ENCODE results near the gene TEAD4.
A peak's percentile ranks its signal among the peaks of the same experiment; 100 is the strongest.
"Not testable (repeated sequence)": the region's sequence is repeated elsewhere in the genome, so short reads cannot be mapped to it uniquely, and the experiment has no call there.

The TEAD4 gene

GRCh38 chr12:3054374-3054773 lies 95.2 kb downstream of the TEAD4 start:
- no peak for DNase-seq

DNA sequence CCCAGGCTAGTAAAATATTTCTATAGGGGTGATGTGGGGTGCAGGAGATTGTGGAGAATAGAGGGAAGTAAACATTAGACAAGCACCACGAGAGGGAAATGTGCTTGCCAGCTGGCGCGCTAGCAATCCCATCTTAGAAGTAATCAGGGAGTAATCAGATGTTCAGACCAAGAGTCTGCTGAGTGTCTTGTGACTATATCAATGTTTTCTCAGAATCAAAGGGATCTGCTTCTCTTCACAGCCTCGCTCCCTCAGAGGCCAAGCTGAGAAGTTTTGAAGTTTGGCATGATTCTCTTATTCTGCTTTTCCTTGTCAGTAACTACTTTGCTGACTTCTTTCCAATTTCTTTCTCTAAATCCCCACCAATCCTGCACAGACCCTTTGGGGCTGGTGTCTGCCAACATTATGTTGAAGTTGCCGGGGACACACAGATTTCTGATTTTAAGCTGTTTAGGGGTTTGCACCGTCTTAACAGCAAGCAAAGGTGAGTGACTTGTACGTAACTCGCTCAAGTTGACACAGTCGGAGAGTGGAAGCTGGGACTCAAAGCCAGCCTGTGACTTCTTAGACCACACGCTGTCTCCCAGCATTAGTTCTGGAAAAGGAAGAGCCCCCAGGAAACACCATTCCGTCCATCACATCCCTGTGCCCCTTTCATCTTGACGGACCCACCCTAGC lies 96.0 kb downstream of the TEAD4 start:
- no peak for DNase-seq

GRCh38 chr12:3055704-3056467 lies 96.7 kb downstream of the TEAD4 start:
- no peak for DNase-seq

GRCh38 chr12:3061059-3061458 lies 101.9 kb downstream of the TEAD4 start:
- DNase-seq, result no peak

DNA sequence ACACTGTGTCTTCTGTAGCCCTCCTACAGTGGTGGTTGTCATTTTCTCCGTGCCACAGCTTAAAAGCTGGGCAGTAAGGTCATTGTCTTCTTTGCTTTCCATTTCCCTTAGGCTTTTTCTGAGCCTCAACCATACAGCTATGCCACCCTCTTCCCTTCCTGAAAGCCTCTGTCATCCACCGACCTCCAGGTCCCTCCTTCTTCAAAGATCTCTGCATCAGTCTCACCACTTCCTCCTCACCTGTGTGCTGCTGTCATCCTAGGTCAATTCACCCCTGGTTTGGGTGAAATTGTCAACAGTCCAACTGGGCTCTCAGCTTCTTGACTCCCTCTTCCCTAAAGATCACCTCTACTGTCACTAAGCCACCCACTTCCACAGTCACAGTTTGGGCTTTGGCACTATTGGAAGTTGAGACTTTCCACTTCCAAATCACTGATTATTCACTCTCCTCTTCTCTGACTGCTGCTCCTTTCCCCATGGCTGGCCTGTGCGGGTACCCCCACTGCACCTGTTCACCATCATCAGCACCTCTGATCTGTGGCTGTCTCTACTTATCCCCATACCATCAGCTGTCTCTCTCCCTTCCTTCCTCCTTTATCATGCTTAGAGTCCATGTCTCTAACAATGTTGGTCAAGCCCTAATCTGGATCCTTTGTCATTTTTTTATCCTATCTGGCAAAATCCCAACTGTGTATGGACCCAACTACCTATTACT lies 102.5 kb downstream of the TEAD4 start:
- no peak for DNase-seq

GRCh38 chr12:3065300-3065699 lies 106.1 kb downstream of the TEAD4 start:
- no peak for DNase-seq

- not testable (repeated sequence) for DNase-seq
These were observed 106.6 kb downstream of the TEAD4 start for GRCh38 chr12:3065846-3066245.

- no peak for DNase-seq
These were observed 110.5 kb downstream of the TEAD4 start for GRCh38 chr12:3069714-3070113.

DNA sequence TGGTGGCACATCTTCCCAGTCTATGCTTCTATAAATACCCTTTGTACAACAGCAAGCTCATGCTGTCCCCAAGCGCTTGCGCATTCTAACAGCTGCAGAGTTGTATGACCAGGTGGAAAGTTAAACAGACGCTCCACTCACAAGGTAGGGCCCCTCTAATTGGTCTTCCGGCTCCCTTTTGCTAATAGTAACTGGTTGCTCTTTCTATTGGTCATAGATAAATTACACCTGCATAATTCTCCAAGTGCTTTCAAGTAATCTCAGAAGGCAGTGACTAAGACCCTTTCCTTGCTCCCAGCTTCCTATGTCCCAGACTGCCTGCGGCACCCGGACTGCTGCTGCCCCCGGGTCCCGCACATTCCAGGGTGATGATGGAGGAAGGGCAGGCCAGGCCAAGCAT lies 111.9 kb downstream of the TEAD4 start:
- DNase-seq, result no peak

GRCh38 chr12:3071710-3072109 lies 112.5 kb downstream of the TEAD4 start:
- DNase-seq, result no peak

DNA sequence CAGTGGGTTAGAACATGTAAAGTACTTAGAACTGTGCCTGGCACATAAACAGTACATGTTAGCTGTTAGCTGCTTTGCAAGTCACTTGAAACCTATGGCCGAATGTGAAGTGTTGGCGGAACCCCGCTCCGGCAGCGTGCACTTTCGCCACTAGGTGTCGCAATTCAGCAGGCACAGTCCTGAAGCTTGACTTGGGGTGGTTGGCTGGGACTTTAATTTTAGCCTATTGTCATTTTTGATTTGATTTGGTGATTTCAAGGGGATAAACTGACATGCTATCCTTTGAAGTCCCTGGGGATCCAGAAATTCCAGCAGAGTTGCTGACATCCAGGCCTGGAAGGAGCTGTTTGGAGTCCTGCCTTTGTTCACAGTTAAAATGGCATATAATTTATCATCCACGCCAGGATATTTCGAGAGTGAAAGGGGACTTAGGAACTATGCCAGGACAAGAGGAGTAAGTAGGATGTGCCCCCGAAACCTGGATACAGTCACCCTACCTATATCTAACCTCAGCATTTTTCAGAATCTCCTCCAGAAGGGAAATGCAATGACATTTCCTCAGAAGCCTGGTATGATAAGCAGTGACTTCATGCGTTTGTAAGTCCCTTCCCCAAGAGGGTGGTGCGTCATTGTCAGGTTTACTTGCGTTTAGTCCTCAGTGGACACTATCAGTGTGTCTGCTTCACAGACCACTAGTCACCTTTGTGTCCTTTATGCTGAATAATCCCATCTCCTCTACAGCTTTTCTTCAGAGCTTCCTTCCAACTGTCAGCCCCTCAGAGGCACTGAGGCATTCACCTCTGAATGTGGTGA lies 114.4 kb downstream of the TEAD4 start:
- peak; percentile 50 for DNase-seq

GRCh38 chr12:3075315-3075714 lies 116.1 kb downstream of the TEAD4 start:
- no peak for DNase-seq

GRCh38 chr12:3076730-3077571 lies 117.8 kb downstream of the TEAD4 start, which contains the start of gene TSPAN9:
TSS of gene TSPAN9 (plus strand) at chr12:3077379. CDS start at chr12:3201194, 123,815 bp downstream.
- DNase-seq, result peak; percentile 41

- DNase-seq, result no peak
These were observed 118.4 kb downstream of the TEAD4 start for GRCh38 chr12:3077572-3078081.

DNA sequence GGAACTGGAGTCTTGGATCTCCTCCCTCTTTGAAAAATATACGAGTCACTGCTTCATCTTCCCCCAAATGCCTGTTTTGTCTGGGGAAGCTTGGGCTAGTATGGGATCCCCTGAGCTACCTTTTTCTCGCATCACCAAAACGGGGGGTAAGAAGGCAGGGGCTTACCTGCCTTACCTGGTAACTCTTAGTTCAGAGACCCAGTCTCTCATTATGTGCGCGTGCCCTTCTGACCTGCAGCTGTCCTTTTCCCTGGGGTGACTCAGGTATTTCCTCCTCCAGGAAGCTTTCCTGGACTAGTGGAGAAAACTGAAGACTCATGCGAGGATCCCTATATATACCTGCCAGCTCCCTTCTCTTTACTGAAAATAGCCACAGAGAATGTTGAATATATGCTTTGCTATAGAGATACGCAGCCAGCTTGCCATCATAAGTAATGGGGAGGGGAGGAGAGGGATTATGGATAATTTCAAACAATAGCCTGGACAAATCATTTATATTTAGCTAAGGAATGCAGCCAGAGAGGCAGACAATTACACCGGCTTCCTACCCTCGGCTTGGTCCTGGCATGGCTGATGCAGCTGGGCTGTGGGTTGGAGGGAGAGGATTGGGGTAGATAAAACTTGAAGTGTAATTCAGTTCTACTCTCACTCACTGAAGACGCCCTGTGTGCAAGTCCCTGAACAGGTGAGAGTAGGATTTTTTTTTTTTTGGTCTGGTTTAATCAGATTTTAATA lies 119.1 kb downstream of the TEAD4 start:
- no peak for DNase-seq

DNA sequence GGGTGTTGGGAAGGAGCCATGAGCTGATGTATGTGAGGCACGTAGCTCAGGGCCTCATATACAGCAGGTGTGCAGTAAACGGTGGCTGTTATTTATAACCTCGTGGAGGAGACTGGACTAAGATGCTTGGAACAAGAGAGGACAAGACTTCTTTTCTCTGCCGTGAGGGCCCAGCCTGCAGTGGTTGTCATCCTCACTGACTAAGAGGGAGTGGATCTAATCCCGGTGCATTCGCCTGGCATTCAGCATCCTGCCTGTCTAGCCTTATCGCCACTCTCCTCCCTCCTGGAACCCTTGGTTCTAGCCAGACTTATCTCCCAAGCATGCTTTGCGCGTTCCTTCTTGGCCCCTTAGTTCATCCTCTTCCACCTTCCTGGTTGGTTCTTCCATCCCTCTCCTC lies 121.9 kb downstream of the TEAD4 start:
- DNase-seq, result no peak

GRCh38 chr12:3081886-3082285 lies 122.7 kb downstream of the TEAD4 start:
- DNase-seq, result no peak

DNA sequence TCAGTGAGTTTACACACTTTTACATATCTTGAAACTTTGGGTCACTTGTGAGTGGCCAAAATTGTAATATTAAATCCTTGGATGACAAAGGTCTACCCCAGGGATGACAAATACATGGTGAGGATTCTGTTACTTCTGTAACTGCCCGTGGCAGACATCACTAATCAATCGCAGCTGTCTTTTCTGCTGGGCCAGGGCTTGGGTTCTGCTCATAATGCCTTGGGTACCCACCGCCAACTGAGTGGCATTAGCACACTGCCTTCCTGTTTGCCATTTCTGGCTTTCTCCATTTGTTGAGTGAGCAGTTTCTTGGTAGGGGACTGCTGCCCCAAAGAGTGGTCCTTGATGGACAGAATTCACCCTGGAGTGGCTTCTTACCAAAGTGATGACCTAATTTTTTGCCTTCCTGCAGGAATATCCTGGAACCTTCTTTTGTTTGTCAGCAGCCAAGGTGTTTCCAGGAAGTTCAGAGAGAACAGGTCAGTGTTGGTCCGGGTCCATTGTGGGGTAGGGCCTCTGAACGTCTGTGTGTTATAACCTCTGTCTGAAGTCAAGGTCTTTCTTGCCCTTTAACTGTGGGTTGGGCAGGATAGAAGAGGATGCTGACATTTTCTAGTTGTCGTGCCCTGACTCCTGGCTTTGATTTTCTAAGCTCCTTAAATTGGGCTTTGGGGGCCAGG lies 124.2 kb downstream of the TEAD4 start:
- no peak for DNase-seq

DNA sequence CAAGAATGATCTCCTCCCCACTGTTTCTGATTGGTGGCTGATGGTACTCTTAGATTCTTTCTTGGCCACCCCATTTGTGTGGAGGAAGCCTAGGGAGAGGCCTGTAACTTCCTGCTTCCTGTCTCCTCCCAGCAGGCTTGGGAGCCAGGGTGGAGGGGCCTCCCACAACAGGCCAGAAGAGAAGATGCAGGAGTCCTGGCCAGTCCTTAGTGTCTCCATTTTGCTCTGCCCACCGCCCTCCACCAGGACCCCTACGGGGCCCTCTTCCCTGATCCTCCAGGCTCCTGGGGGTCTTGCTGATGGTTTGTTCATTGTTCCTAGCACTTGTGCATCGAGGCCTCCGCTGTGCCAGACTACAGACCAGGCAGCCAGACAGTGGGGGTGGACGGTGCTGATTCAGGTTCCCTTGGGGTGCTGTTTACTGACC lies 124.7 kb downstream of the TEAD4 start:
- no peak for DNase-seq

- DNase-seq, result no peak
These were observed 125.5 kb downstream of the TEAD4 start for GRCh38 chr12:3084742-3085141.
